ENCODE measurements around the gene TMBIM4. TPM values are rescaled to one million over a fixed set of nuclear protein-coding genes. Genes with fewer than 3 reads are reported as not detected.

The TMBIM4 gene
- total and polyA plus RNA-seq, 10 of the 15 experiments (the other 5 are each of a cell fraction or from before 2014, with no cell fraction given) = 38.8 to 341 (median 82.8) TPM

- TF ChIP-seq, protein P1, sequence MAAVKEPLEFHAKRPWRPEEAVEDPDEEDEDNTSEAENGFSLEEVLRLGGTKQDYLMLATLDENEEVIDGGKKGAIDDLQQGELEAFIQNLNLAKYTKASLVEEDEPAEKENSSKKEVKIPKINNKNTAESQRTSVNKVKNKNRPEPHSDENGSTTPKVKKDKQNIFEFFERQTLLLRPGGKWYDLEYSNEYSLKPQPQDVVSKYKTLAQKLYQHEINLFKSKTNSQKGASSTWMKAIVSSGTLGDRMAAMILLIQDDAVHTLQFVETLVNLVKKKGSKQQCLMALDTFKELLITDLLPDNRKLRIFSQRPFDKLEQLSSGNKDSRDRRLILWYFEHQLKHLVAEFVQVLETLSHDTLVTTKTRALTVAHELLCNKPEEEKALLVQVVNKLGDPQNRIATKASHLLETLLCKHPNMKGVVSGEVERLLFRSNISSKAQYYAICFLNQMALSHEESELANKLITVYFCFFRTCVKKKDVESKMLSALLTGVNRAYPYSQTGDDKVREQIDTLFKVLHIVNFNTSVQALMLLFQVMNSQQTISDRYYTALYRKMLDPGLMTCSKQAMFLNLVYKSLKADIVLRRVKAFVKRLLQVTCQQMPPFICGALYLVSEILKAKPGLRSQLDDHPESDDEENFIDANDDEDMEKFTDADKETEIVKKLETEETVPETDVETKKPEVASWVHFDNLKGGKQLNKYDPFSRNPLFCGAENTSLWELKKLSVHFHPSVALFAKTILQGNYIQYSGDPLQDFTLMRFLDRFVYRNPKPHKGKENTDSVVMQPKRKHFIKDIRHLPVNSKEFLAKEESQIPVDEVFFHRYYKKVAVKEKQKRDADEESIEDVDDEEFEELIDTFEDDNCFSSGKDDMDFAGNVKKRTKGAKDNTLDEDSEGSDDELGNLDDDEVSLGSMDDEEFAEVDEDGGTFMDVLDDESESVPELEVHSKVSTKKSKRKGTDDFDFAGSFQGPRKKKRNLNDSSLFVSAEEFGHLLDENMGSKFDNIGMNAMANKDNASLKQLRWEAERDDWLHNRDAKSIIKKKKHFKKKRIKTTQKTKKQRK (IDR thresholded peaks at IDR 0.05; ENCODE audit: low read depth, low read length) = no peak
- TF ChIP-seq JUND (IDR thresholded peaks at IDR 0.05; ENCODE audit: low read depth, low read length) (no peak), SREBF1 (IDR thresholded peaks at IDR 0.05; ENCODE audit: low read length) (no peak), EP300 (IDR thresholded peaks at IDR 0.05; ENCODE audit: borderline replicate concordance in 1 of 2, control insufficient read depth in 1 of 2, low read depth in 2 of 2, low read length in 2 of 2) (peak in 1 of 2 experiments; percentile 1; a peak in 1 of 4 replicates), BRCA1 (IDR thresholded peaks at IDR 0.05; ENCODE audit: low read depth, low read length) (no peak), POLR2AphosphoS2 (IDR thresholded peaks at IDR 0.05; ENCODE audit: low read depth, low read length) (peak; percentile 63), IKZF1 (conservative IDR thresholded peaks at IDR 0.05) (peak; percentile 99), NFIC (IDR thresholded peaks at IDR 0.05; ENCODE audit: low read depth, low read length) (no peak; the same call in 1 of the 2 replicates), ZNF274 (IDR thresholded peaks at IDR 0.05; ENCODE audit: insufficient read depth, insufficient read length) (no peak), PRDM15 (CRISPR knock-in tag; IDR thresholded peaks at IDR 0.05) (no peak), NRF1 (conservative IDR thresholded peaks at IDR 0.05; ENCODE audit: low read depth, low read length) (no peak), CBX5 (IDR thresholded peaks at IDR 0.05; ENCODE audit: low read depth) (no peak), NFYB (IDR thresholded peaks at IDR 0.05; ENCODE audit: insufficient read depth, low read depth, low read length) (no peak), RBBP5 (conservative IDR thresholded peaks at IDR 0.05) (peak; percentile 56; the same call in 1 of the 2 replicates)
- TF ChIP-seq, protein P2, sequence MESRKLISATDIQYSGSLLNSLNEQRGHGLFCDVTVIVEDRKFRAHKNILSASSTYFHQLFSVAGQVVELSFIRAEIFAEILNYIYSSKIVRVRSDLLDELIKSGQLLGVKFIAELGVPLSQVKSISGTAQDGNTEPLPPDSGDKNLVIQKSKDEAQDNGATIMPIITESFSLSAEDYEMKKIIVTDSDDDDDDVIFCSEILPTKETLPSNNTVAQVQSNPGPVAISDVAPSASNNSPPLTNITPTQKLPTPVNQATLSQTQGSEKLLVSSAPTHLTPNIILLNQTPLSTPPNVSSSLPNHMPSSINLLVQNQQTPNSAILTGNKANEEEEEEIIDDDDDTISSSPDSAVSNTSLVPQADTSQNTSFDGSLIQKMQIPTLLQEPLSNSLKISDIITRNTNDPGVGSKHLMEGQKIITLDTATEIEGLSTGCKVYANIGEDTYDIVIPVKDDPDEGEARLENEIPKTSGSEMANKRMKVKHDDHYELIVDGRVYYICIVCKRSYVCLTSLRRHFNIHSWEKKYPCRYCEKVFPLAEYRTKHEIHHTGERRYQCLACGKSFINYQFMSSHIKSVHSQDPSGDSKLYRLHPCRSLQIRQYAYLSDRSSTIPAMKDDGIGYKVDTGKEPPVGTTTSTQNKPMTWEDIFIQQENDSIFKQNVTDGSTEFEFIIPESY (IDR thresholded peaks at IDR 0.05) = no peak
- TF ChIP-seq, protein P3, sequence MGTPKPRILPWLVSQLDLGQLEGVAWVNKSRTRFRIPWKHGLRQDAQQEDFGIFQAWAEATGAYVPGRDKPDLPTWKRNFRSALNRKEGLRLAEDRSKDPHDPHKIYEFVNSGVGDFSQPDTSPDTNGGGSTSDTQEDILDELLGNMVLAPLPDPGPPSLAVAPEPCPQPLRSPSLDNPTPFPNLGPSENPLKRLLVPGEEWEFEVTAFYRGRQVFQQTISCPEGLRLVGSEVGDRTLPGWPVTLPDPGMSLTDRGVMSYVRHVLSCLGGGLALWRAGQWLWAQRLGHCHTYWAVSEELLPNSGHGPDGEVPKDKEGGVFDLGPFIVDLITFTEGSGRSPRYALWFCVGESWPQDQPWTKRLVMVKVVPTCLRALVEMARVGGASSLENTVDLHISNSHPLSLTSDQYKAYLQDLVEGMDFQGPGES (IDR thresholded peaks at IDR 0.05) = no peak
- TF ChIP-seq, protein P4, sequence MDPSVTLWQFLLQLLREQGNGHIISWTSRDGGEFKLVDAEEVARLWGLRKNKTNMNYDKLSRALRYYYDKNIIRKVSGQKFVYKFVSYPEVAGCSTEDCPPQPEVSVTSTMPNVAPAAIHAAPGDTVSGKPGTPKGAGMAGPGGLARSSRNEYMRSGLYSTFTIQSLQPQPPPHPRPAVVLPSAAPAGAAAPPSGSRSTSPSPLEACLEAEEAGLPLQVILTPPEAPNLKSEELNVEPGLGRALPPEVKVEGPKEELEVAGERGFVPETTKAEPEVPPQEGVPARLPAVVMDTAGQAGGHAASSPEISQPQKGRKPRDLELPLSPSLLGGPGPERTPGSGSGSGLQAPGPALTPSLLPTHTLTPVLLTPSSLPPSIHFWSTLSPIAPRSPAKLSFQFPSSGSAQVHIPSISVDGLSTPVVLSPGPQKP (IDR thresholded peaks at IDR 0.05; ENCODE audit: low read depth, low read length) = peak; percentile 83
Measured at GRCh38 chr12:66169221-66170170, at the start of gene TMBIM4 (continued).

Data from GM12878 (cell line).